HG02943 (cell line): ENCODE measurements around the gene SLC35E4.
A peak's percentile ranks its signal among the peaks of the same experiment; 100 is the strongest.
"Not testable (repeated sequence)": the region's sequence is repeated elsewhere in the genome, so short reads cannot be mapped to it uniquely, and the experiment has no call there.

Experiments used
- ATAC-seq: cut with Tn5 transposase; IDR thresholded peaks from one replicate; pipeline ENCODE4 v1.9.1; 2021; ENCODE audit warnings: mild to moderate bottlenecking, low read depth, moderate library complexity; ENCODE audit not compliant: unreplicated experiment

Gene SLC35E4

DNA sequence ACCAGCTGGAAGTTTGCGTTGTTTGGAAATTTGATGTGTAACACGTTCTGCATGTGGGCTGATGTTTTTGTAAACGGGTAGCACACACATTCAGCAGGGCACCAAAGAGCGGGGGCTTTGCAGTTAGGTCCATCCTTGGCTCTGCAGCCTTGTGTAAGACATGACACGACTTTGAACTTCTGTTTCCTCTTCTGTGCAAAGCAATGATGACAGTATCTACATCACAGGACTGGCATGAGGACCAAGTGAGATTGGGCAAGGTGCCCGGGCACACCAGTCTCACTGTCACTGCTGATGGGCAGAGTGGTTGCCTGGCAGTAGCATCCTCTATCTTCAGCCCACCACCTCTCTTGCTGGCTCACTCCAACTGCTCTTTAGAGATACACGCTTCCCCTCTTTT, 25.3 kb upstream of the SLC35E4 start:
- no peak for ATAC-seq

DNA sequence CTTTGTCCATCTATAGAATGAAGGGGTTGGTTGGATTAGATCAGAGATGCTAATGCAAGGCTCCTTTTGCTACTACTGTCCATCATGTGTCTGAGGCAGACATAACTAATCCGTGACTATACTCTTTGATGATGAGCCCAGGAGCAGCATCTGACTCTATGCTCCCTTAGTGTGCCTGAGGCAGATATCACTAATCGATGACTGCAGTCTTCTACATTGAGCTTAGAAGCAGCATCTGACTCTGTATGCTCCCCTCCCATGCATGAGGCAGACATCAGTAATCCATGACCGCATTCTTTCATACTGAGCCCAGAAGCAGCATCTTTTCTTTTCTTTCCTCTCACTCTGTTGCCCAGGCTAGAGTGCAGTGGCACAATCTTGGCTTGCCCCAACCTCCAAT, 24.4 kb upstream of the SLC35E4 start:
- ATAC-seq: no peak

DNA sequence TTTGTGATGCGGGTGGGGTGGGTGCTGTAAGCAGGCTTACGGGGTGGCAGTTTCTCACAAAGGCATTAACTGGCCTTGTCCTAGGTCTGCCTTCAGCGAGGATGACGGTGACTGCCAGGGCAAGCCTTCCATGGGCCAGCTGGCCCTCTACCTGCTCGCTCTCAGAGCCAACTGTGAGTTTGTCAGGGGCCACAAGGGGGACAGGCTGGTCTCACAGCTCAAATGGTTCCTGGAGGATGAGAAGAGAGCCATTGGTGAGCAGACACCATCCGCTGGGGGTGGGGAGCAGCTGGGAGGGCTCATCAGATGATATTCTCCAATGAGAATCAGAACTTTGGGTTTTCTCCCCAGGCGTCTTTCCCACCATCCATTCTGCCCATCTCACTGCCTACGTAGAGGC, 22.8 kb upstream of the SLC35E4 start:
- ATAC-seq: no peak

DNA sequence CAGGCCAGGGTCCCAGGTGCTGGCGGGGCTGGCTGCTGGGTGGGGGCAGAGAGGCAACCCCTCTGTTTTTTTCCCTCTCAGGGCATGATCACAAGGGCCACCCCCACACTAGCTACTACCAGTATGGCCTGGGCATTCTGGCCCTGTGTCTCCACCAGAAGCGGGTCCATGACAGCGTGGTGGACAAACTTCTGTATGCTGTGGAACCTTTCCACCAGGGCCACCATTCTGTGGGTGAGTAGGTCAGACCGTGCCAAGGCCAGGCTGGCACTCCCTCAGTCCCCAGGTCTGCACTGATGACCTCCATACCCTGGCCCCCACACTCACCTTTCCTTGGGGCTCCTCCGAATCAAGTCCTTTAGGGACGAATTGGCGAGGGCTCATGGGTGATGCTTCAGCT, 21.3 kb upstream of the SLC35E4 start:
- no peak for ATAC-seq

DNA sequence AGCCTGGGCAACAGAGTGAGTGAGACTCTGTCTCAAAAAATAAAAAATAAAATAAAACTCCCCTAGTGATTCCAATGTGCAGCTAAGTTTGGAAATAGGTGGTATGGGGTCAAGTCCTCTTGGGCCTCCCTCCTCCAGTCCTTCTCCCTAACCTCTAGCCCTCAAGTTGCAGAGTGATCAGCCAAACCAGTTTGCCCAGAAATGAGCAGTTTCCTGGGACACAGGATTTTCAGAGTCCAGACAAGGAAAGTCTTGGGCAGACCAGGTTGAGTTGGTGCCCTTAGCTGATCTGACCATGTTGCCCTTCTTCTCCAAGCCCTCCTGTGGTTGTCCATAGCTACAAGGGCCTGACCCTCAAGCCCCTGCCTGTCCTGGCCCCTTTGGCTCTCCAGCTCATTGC, 20.7 kb upstream of the SLC35E4 start:
- no peak for ATAC-seq

DNA sequence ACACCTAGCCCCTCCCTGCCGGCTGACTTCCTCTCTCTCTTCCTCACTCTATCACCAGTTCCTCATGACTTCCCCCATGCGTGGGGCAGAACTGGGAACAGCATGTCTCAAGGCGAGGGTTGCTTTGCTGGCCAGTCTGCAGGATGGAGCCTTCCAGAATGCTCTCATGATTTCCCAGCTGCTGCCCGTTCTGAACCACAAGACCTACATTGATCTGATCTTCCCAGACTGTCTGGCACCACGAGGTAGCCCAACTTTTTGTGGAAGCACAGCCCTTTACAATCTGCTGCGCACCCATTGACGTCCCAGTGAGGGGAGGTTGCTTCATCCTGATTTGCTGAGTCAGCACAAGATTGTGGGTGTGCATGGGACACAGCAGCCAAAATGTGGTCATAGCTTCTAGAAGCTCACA, 20.0 kb upstream of the SLC35E4 start:
- no peak for ATAC-seq

DNA sequence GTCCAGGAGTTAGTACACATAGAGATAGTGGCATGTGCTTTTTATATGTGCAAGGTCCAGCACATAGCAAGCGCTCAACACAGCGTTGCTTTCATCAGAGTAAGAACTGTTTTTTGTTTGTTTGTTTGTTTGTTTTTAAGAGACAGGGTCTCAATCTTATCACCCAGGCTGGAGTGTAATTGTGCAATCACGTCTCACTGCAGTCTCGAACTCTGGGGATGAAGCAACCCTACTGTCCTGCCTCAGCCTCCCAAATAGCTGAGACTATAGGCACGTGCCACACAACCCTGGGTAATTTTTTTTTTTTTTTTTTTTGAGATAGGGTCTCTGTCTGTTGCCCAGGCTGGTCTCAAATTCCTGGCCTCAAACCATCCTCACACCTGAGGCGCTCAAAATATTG, 17.8 kb upstream of the SLC35E4 start:
- ATAC-seq: no peak

DNA sequence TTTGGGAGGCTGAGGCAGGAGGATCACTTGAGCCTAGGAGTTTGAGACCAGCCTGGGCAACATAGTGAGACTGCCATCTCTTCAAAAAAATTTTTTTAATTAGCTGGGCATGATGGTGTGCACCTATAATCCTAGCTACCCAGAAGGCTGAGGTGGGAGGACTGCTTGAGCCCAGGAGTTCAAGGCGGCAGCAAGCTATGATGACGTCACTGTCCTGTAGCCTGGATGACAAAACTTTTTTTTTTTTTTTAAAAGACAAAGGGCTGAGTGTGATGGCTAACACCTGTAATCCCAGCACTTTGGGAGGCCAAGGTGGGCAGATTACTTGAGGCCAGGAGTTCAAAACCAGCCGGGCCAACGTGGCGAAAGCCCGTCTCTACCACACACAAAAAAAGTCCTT, 15.7 kb upstream of the SLC35E4 start:
- ATAC-seq: not testable (repeated sequence)

DNA sequence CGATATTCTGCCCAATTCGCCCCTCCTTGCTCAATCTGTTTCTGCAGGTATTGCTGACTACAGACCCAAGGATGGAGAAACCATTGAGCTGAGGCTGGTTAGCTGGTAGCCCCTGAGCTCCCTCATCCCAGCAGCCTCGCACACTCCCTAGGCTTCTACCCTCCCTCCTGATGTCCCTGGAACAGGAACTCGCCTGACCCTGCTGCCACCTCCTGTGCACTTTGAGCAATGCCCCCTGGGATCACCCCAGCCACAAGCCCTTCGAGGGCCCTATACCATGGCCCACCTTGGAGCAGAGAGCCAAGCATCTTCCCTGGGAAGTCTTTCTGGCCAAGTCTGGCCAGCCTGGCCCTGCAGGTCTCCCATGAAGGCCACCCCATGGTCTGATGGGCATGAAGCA, 9.2 kb upstream of the SLC35E4 start:
- ATAC-seq: no peak

DNA sequence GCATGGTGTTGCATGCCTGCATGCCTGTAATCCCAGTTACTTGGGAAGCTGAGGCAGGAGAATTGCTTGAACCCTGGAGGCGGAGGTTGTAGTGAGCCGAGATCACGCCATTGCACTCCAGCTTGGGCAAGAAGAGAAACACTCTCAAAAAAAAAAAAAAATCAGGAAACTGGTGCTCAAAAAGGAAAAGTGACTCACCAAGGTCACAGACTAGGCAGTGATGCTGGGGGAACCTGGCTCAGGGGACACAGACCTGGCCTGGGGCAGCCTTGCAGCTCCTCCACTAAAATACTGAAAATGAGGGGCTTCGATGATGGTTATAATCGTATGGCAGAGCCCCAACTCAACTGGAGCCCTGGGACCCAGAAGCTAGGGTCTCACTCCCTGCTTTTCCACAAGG, 8.1 kb upstream of the SLC35E4 start:
- no peak for ATAC-seq

DNA sequence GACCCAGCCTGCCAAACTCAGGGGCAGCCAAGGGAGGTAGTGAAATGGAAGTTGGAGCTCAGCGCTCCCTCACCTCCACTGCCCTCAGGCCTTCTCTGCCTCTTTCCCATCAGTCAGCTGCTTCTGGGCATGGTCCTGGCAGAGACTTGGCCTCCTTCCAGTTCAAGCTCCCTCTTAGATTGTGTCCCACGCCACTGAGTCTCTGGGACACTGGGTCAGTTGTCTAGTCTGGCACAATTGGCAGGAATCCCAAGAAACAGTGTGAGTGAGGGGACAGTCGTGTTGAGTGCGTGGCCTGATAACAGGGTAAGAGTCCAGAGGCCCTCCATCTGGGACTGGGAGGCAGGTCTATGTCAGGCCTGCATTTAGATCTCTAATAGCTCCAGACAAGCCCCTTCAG, 7.1 kb upstream of the SLC35E4 start:
- ATAC-seq: no peak

DNA sequence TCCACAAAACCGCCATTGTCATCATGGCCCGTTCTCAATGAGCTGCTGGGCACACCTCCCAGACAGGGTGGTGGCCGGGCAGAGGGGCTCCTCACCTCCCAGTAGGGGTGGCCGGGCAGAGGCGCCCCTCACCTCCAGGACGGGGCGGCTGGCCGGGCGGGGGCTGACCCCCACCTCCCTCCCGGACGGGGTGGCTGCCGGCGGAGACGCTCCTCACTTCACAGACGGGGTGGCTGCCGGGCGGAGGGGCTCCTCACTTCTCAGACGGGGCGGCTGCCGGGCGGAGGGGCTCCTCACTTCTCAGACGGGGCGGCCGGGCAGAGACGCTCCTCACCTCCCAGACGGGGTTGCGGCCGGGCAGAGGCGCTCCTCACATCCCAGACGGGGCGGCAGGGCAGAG, 4.1 kb upstream of the SLC35E4 start:
- ATAC-seq: not testable (repeated sequence)

DNA sequence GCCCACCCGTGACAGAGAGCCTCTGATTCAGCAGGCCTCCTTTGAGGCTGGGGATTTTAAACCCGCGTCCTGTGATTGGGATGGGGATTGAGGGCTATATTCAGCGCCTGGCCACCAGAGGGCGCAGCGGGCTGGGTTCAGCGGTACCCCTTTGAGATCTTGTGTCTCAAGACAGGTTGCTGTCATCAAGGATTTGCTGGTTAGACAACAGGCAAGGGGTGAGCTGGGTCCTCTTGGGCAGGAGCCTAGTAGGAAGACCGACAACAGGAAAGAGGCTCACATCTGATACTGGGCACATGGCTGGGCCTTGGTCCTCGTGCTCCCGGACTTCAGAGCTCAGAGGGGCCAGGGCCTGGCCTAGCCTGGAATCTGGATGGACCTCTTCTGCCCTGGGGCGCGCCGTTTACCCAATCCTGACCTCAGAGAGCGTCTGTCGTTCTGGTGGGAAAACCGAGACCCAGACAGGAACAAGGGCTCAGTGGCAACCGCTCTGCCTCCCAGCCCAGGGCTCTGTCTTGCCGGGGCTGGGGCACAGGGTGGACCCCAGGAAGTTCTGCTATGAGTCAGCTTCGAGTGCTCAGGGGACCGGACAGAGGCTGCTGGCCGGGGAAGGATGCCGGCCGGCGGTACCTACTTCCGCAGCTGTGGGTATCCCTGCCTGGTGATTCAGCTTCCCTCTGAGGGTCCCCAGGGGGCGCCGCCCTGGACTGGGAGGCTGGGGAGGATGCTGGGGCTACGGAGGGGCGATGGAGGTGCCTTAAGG, 929 bp upstream of the SLC35E4 start:
- ATAC-seq: peak; percentile 47

DNA sequence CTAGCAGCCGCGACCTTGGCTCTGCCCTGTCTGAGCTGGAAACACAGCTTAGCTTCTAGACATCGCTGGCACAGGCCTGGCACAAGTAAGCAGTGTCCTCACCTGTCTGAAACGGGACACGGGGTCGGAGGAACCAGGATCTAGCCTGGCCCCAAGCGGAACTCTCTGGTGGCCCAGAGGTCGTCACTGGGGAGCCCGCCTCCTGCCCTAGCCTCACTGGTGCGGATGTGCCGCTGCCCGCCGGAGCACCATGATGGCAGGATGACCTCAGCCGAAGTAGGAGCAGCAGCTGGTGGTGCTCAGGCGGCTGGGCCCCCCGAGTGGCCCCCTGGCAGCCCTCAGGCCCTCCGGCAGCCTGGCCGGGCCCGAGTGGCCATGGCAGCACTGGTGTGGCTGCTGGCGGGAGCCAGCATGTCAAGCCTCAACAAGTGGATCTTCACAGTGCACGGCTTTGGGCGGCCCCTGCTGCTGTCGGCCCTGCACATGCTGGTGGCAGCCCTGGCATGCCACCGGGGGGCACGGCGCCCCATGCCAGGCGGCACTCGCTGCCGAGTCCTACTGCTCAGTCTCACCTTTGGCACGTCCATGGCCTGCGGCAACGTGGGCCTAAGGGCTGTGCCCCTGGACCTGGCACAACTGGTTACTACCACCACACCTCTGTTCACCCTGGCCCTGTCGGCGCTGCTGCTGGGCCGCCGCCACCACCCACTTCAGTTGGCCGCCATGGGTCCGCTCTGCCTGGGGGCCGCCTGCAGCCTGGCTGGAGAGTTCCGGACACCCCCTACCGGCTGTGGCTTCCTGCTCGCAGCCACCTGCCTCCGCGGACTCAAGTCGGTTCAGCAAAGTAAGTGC, 871 bp downstream of the SLC35E4 start:
- no peak for ATAC-seq

DNA sequence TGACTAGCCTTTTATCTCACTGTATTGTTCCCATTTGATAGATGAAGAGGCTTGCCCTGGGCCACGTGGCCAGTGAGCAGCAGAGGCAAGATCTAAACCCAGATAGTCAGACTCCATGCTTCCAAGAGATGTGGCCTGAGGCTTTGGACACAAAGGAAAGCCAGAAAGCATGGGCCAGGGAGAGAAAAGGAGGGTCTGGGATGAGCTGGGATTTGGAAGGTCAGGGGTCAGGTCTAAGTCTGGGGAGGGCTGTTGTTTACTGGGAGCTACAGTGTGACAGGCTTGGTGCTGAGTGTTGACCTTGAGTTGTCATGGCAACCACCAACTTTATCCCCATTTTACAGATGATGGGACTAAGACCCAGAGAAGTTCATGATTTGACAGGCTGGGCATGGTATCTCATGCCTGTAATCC, 2.1 kb downstream of the SLC35E4 start:
- ATAC-seq: no peak

DNA sequence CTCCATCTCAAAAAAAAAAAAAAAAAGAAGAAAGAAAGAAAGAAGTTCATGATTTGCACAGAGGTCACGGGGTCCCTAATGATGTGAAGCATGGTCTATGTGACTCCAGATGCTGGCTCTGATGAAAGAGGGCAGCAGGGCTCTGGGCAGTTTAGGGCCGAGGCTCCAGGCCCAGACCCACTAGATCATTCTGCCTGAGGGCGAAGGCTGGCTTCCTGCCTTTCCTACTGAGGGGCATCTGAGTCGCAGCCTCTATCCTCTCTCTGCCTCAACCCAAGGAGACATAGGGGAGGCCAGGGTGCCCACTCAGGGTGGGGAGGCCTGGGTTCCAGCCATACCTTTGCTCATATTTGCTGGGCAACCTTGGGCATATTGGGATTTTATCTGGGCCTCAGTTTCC, 4.8 kb downstream of the SLC35E4 start:
- no peak for ATAC-seq

DNA sequence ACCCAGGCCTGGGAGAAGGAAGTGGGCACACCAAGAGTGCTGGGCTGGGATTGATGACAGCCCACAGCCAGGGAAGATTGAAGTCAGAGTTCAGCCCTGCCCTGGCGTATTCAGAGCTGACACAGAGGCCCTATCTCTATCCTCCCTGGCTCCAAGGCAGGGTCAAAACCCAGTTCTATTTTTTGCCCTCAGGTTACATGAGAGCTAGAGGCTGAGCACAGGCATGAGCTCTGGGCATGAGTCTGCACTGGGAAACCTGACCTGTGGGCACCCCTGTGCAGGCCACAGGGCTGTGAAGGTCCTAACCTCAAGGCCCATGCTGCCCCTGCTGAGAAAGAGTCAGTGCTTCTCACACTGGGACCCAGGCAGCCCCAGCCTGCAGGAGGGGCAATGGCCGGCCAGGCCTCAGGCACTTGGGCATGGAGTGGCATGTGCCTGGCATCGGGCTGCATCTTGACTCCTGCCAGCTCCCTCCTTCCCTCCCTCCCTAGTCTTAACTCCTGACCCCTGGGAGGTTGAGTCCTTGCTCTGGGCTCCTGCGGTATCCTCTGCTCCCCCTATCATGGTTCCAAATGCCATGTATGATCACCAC, 5.4 kb downstream of the SLC35E4 start:
- no peak for ATAC-seq

DNA sequence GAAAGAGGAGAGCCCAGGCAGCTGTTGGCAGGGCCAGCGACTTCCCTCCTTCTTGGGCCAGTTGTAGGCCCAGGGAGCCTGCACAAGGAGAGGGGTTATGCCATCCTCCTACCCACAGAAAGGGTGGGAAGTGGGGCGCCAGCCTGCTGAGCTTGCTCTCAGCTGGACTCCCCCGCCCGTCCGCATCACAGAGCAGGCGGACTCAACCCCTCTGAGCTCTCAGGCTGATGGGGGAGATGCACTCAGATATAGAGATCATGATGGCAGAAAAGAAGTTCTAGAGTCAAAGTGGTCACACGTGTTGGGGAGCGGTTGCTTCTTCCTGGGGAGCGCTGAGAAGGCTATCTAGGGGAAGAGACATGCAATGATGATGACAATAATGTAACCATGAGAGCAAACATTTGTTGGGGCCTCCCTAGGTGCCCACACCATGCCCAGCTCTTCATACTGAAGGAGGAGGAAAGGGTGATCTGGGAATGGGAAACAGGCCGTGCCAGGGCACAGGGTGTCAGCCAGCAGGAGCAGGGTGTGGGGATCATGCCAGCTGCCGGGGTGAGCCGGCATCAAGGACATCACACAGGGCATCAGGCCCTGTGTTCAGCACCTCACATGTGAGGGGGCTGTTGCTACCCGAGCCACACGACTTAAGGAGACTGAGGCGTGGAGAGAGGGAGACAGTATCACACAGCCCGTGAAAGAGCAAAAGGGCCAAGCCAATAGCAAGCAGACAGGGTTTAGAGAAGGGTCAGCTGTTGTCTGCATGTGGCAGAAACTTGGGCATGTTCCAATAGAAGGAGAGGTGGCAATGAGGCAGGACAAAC, 7.7 kb downstream of the SLC35E4 start:
- no peak for ATAC-seq

DNA sequence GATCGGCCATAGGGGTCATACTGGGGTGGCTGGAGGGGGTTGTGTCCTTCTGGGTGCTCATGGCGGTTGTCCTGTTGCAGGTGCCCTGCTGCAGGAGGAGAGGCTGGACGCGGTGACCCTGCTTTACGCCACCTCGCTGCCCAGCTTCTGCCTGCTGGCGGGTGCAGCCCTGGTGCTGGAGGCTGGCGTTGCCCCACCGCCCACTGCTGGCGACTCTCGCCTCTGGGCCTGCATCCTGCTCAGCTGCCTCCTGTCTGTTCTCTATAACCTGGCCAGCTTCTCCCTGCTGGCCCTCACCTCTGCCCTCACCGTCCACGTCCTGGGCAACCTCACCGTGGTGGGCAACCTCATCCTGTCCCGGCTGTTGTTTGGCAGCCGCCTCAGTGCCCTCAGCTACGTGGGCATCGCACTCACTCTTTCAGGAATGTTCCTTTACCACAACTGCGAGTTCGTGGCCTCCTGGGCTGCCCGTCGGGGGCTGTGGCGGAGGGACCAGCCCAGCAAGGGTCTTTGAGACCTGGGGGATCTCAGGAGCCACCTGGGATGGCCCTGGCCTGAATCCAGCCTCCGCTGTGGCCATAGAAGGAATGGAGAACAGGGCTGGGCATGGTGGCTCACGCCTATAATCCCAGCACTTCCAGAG, 11.1 kb downstream of the SLC35E4 start:
- no peak for ATAC-seq

DNA sequence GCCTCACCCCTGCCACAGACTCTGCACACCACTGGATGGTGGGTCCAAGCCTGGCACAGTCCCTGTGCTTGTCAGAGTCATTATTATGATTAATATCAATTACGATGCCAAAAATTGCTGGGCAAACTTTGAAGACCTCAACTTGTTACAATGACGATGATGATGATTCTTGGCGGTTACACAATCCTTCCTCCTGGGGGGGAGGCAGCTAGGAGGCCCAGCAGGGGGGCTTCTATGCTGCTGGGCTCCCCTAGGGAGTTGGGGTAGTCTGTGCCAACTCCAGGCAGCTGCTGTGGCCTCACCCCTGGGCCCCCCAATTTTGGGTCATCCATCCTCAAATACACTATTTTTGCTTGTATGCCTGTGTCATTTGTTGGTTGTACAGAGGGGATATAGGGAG, 12.0 kb downstream of the SLC35E4 start:
- ATAC-seq: no peak
